HepG2 (cell line): ENCODE results near the gene EFNA2. TPM values are rescaled to one million over a fixed set of nuclear protein-coding genes. Genes with fewer than 3 reads are reported as not detected.

ENCODE experiments used
- CCDC6 ChIP-seq: sonication (generic); formaldehyde crosslinking; IDR thresholded peaks from 2 replicates; pipeline ENCODE4 v1.8.1; 2022; ENCODE audit warnings: mild to moderate bottlenecking, missing genetic modification reagents, moderate library complexity
- CEBPB ChIP-seq: IDR thresholded peaks from 2 replicates; pipeline ENCODE4 v1.6.1; 2011; ENCODE audit warnings: low read depth, low read length, improper control_type of control experiment, borderline replicate concordance
- KDM6A ChIP-seq: IDR thresholded peaks from 2 replicates; pipeline ENCODE4 v1.6.1; 2016; ENCODE audit warnings: low read depth
- MAFG ChIP-seq: sonication (generic); formaldehyde crosslinking; IDR thresholded peaks from 2 replicates; pipeline ENCODE4 v1.5.1; 2020; ENCODE audit warnings: mild to moderate bottlenecking, missing genetic modification reagents
- MED13 ChIP-seq: sonication (generic); formaldehyde crosslinking; IDR thresholded peaks from 2 replicates; pipeline ENCODE4 v1.5.0; 2020; ENCODE audit warnings: missing genetic modification reagents
- NFE2L1 ChIP-seq: sonication (generic); formaldehyde crosslinking; IDR thresholded peaks from 2 replicates; pipeline ENCODE4 v1.4.0; 2020; ENCODE audit warnings: missing genetic modification reagents, mild to moderate bottlenecking, borderline replicate concordance
- NFKB2 ChIP-seq: sonication (generic); formaldehyde crosslinking; IDR thresholded peaks from 2 replicates; pipeline ENCODE4 v1.4.0; 2020; ENCODE audit warnings: missing genetic modification reagents, borderline replicate concordance
- RAD51 ChIP-seq: fragments of 450-650 bp; IDR thresholded peaks from 2 replicates; pipeline ENCODE4 v1.6.1; 2016; ENCODE audit warnings: borderline replicate concordance
- RBM39 ChIP-seq: fragments of 200-400 bp; formaldehyde crosslinking; IDR thresholded peaks from one replicate; pipeline ENCODE4 v1.6.1; 2018; ENCODE audit warnings: antibody characterized with exemption, mild to moderate bottlenecking, low read depth, low read length; ENCODE audit not compliant: poor library complexity, severe bottlenecking
- REPIN1 ChIP-seq: sonication (generic); formaldehyde crosslinking; IDR thresholded peaks from 2 replicates; pipeline ENCODE4 v1.8.0; 2022; ENCODE audit warnings: missing genetic modification reagents, low read depth, mild to moderate bottlenecking, borderline replicate concordance
- SATB2 ChIP-seq: sonication (generic); formaldehyde crosslinking; IDR thresholded peaks from 2 replicates; pipeline ENCODE4 v1.5.0; 2020; ENCODE audit warnings: missing genetic modification reagents
- SKI ChIP-seq: fragments of 450-650 bp; IDR thresholded peaks from one replicate; pipeline ENCODE4 v1.6.1; 2018; ENCODE audit warnings: mild to moderate bottlenecking; ENCODE audit not compliant: partially characterized antibody
- SOX5 ChIP-seq: IDR thresholded peaks from 2 replicates; pipeline ENCODE4 v1.6.1; 2016; ENCODE audit warnings: borderline replicate concordance
- TCF7 ChIP-seq: sonication (generic); IDR thresholded peaks from 2 replicates; pipeline ENCODE4 v1.6.1; 2016; ENCODE audit warnings: antibody characterized with exemption, low read depth
- ZFP1 ChIP-seq: IDR thresholded peaks from 2 replicates; pipeline ENCODE4 v1.6.1; 2016
- ZIK1 ChIP-seq: sonication (generic); formaldehyde crosslinking; IDR thresholded peaks from 2 replicates; pipeline ENCODE4 v1.5.0; 2020; ENCODE audit warnings: mild to moderate bottlenecking, low read depth, missing genetic modification reagents, borderline replicate concordance
- ZNF136 ChIP-seq: sonication (generic); formaldehyde crosslinking; IDR thresholded peaks from 2 replicates; pipeline ENCODE4 v1.8.1; 2022; ENCODE audit warnings: low read depth, mild to moderate bottlenecking, moderate library complexity, missing genetic modification reagents
- ZNF224 ChIP-seq: sonication (generic); formaldehyde crosslinking; IDR thresholded peaks from 2 replicates; pipeline ENCODE4 v1.5.0; 2020; ENCODE audit warnings: mild to moderate bottlenecking, missing genetic modification reagents
- ZNF24 ChIP-seq: fragments of 450-650 bp; IDR thresholded peaks from 2 replicates; pipeline ENCODE4 v1.6.1; 2017; ENCODE audit warnings: antibody characterized with exemption, mild to moderate bottlenecking
- ZNF256 ChIP-seq: sonication (generic); formaldehyde crosslinking; conservative IDR thresholded peaks from 2 replicates; pipeline ENCODE4 v1.4.0; 2020; ENCODE audit warnings: missing genetic modification reagents
- ZNF670 ChIP-seq: sonication (generic); formaldehyde crosslinking; IDR thresholded peaks from 2 replicates; pipeline ENCODE4 v1.8.0; 2022; ENCODE audit warnings: mild to moderate bottlenecking, missing genetic modification reagents, borderline replicate concordance
- ZNF772 ChIP-seq: sonication (generic); formaldehyde crosslinking; IDR thresholded peaks from 2 replicates; pipeline ENCODE4 v1.5.0; 2020; ENCODE audit warnings: mild to moderate bottlenecking, missing genetic modification reagents
- ZNF839 ChIP-seq: sonication (generic); formaldehyde crosslinking; IDR thresholded peaks from 2 replicates; pipeline ENCODE4 v1.4.0; 2020; ENCODE audit warnings: missing genetic modification reagents, mild to moderate bottlenecking, borderline replicate concordance
- polyA plus RNA-seq, 8 experiments: library from polyadenylated mRNA; depleted of rRNA in 3 of 8; stranded (reverse) in 7 of 8; unstranded in 1 of 8; fragments of >200 nt; fragmentation: Illumina TruSeq in 4 of 8; extraction: Trizol in 4 of 8; gene quantifications; 2 replicates each; pipeline versions ENCODE4 v1.2.1 to v1.2.3, GENCODE V29; 2011 to 2016; ENCODE audit warnings: low read depth in 4 of 8, missing spikeins in 1 of 8, mixed read lengths in 1 of 8; ENCODE audit not compliant: insufficient read depth in 1 of 8
- total RNA-seq, 5 experiments: library from RNA; depleted of rRNA; stranded (reverse); fragments of >200 nt; fragmentation: Illumina TruSeq; extraction: Trizol; gene quantifications; 2 replicates each; pipeline ENCODE4 v1.2.3, GENCODE V29; 2016; ENCODE audit warnings: low read depth in 1 of 5
- TF ChIP-seq, protein P1 (sequence below): sonication (generic); formaldehyde crosslinking; IDR thresholded peaks from 2 replicates; pipeline ENCODE4 v1.8.1; 2023; ENCODE audit warnings: mild to moderate bottlenecking, missing genetic modification reagents, borderline replicate concordance
- TF ChIP-seq, protein P2 (sequence below): IDR thresholded peaks from 2 replicates; pipeline ENCODE4 v1.6.1; 2012; ENCODE audit warnings: inconsistent platforms
- TF ChIP-seq, protein P3 (sequence below): sonication (generic); formaldehyde crosslinking; IDR thresholded peaks from 2 replicates; pipeline ENCODE4 v1.4.0; 2020; ENCODE audit warnings: missing genetic modification reagents, borderline replicate concordance
- TF ChIP-seq, protein P4 (sequence below): IDR thresholded peaks from 2 replicates; pipeline ENCODE4 v1.6.1; 2016; ENCODE audit warnings: low read depth
- TF ChIP-seq, protein P5 (sequence below): sonication (generic); formaldehyde crosslinking; IDR thresholded peaks from 2 replicates; pipeline ENCODE4 v1.4.0; 2020; ENCODE audit warnings: mild to moderate bottlenecking, low read depth, missing genetic modification reagents

EFNA2 gene
- total and polyA plus RNA-seq, 2 of the 13 experiments (the other 11 are each of a cell fraction or from before 2014, with no cell fraction given) = 6.0 to 9.9 TPM

DNA sequence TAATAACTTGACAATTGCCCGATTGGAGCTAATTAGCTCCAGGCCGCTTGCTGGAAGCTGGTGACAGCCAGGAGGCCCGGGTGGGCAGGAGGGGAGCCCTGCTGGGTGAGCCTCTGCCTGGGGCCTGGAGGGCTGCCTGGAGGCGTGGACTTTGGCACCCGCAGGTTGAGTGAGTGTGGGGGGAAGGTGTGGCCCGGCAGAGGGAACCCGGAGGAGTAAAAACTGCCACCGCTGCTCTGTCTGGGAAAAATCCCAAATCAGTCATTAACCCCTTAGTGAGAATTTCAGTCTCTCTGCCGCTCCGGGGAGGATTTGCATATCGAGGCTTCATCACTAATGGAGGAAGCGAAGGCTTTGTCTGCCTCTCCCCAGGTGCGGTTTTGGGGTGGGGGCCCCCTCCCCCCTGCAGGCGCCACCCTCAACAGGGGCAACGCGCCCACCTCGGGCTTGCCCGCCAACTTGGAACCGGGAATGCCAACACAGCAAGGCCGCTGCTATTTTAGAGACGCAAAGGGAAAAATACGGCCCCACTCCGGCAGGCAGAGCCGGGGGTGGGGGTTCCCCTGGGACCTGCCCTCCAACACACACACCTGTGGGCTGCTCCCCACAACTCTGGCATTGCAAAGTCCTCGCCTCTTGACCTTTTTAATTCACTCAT is 6.2 kb downstream of the EFNA2 start (continued):
- TF ChIP-seq, protein P1, sequence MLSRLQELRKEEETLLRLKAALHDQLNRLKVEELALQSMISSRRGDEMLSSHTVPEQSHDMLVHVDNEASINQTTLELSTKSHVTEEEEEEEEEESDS (CRISPR knock-in tag) = no peak
- TF ChIP-seq MAFG (CRISPR knock-in tag) = no peak
- no peak for TF ChIP-seq ZFP1 (CRISPR knock-in tag)
- TF ChIP-seq, protein P2, sequence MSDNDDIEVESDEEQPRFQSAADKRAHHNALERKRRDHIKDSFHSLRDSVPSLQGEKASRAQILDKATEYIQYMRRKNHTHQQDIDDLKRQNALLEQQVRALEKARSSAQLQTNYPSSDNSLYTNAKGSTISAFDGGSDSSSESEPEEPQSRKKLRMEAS = 0 out of 2 replicates have a peak, but pooled peaks have one; percentile 27
- no peak for TF ChIP-seq CEBPB
- TF ChIP-seq ZNF136 (CRISPR knock-in tag) = no peak
- TF ChIP-seq KDM6A = 0 out of 2 replicates have a peak, but pooled peaks have one; percentile 28
- TF ChIP-seq ZNF772 (CRISPR knock-in tag) = 0 out of 2 replicates have a peak, but pooled peaks have one; percentile 35
- TF ChIP-seq, protein P3, sequence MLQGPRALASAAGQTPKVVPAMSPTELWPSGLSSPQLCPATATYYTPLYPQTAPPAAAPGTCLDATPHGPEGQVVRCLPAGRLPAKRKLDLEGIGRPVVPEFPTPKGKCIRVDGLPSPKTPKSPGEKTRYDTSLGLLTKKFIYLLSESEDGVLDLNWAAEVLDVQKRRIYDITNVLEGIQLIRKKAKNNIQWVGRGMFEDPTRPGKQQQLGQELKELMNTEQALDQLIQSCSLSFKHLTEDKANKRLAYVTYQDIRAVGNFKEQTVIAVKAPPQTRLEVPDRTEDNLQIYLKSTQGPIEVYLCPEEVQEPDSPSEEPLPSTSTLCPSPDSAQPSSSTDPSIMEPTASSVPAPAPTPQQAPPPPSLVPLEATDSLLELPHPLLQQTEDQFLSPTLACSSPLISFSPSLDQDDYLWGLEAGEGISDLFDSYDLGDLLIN (CRISPR knock-in tag) = no peak
- TF ChIP-seq RAD51 = no peak
- TF ChIP-seq ZNF224 = no peak
- TF ChIP-seq SOX5 (CRISPR knock-in tag) = no peak
- no peak for TF ChIP-seq ZNF24
- TF ChIP-seq ZNF256 (CRISPR knock-in tag) = no peak
- TF ChIP-seq ZNF670 (CRISPR knock-in tag) = no peak
- TF ChIP-seq, protein P4, sequence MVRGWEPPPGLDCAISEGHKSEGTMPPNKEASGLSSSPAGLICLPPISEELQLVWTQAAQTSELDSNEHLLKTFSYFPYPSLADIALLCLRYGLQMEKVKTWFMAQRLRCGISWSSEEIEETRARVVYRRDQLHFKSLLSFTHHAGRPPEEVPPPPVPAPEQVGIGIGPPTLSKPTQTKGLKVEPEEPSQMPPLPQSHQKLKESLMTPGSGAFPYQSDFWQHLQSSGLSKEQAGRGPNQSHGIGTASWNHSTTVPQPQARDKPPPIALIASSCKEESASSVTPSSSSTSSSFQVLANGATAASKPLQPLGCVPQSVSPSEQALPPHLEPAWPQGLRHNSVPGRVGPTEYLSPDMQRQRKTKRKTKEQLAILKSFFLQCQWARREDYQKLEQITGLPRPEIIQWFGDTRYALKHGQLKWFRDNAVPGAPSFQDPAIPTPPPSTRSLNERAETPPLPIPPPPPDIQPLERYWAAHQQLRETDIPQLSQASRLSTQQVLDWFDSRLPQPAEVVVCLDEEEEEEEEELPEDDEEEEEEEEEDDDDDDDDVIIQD (CRISPR knock-in tag) = no peak
- no peak for TF ChIP-seq MED13 (CRISPR knock-in tag)
- TF ChIP-seq ZIK1 (CRISPR knock-in tag) = no peak
- no peak for TF ChIP-seq CCDC6 (CRISPR knock-in tag)
- TF ChIP-seq REPIN1 = no peak
- no peak for TF ChIP-seq NFE2L1
- no peak for TF ChIP-seq SKI
- TF ChIP-seq RBM39 = no peak
- TF ChIP-seq SATB2 = no peak
- TF ChIP-seq NFKB2 (CRISPR knock-in tag) = no peak
- TF ChIP-seq, protein P5, sequence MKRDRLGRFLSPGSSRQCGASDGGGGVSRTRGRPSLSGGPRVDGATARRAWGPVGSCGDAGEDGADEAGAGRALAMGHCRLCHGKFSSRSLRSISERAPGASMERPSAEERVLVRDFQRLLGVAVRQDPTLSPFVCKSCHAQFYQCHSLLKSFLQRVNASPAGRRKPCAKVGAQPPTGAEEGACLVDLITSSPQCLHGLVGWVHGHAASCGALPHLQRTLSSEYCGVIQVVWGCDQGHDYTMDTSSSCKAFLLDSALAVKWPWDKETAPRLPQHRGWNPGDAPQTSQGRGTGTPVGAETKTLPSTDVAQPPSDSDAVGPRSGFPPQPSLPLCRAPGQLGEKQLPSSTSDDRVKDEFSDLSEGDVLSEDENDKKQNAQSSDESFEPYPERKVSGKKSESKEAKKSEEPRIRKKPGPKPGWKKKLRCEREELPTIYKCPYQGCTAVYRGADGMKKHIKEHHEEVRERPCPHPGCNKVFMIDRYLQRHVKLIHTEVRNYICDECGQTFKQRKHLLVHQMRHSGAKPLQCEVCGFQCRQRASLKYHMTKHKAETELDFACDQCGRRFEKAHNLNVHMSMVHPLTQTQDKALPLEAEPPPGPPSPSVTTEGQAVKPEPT = no peak
- TF ChIP-seq TCF7 = no peak
- no peak for TF ChIP-seq ZNF839 (CRISPR knock-in tag)
